Measurements from ENCODE around the gene GRIK1. TPM values are rescaled to one million over a fixed set of nuclear protein-coding genes. Genes with fewer than 3 reads are reported as not detected.

Gene GRIK1
- total RNA-seq, 4 donors from 2014 or later: 1.2 to 7.4 (median 1.3) TPM; not detected in 1

DNA sequence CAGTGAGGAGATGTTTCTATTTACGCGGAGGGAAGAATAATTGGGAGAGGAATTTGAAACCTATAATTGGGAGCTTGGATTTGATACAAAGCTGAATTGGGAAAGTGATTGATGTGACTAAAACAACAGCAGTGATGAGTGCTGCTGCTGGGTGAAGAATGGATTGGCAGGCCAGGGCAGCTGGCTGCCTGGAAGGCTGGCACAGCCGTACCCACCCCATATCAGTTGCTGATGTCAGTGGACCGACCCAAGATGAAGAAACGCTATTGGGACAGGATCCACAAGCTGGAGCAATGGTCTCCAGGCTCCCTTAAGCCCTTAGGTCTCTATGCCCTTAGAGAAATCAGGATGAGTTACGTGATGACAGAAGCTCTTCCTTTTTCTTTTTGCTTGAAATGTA is 47.4 kb downstream of the GRIK1 start:
- DNase-seq: no peak
- Histone ChIP-seq H3K27ac (no peak overlapping the region), H3K4me3 (no peak overlapping the region), H3K9me3 (no peaks in the 10 kb centered on the region), H3K27me3 (no peaks in the 10 kb centered on the region), H3K36me3 (no peaks in the 10 kb centered on the region), H3K4me1 (no peaks in the 10 kb centered on the region)
- TF ChIP-seq, protein P1, sequence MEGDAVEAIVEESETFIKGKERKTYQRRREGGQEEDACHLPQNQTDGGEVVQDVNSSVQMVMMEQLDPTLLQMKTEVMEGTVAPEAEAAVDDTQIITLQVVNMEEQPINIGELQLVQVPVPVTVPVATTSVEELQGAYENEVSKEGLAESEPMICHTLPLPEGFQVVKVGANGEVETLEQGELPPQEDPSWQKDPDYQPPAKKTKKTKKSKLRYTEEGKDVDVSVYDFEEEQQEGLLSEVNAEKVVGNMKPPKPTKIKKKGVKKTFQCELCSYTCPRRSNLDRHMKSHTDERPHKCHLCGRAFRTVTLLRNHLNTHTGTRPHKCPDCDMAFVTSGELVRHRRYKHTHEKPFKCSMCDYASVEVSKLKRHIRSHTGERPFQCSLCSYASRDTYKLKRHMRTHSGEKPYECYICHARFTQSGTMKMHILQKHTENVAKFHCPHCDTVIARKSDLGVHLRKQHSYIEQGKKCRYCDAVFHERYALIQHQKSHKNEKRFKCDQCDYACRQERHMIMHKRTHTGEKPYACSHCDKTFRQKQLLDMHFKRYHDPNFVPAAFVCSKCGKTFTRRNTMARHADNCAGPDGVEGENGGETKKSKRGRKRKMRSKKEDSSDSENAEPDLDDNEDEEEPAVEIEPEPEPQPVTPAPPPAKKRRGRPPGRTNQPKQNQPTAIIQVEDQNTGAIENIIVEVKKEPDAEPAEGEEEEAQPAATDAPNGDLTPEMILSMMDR (IDR thresholded peaks at IDR 0.05): no peak
- no peak for TF ChIP-seq POLR2A (IDR thresholded peaks at IDR 0.05)

DNA sequence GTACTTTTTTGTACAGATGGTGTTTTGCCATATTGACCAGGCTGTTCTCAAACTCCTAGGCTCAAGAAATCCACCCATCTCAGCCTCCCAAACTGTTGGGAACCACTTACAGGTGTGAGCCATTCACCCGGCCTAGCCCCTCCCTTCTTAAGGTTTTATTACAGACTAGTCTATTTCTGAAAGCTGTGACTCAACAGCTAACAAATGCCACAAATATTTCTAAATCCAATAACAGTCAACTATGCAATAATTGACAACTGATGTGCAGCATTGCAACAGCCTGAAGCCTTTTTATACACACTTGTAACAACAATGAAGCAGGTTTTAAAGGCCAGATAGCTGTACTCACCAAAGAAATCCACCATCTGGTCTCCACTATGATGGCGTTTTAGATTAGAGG is 51.4 kb downstream of the GRIK1 start:
- no peaks in the 10 kb centered on the region for H3K36me3 ChIP-seq
- no peaks in the 10 kb centered on the region for H3K4me1 ChIP-seq
- H3K4me3 ChIP-seq: no peak overlapping the region
- H3K27me3 ChIP-seq: no peaks in the 10 kb centered on the region
- DNase-seq: no peak
- no peaks in the 10 kb centered on the region for H3K9me3 ChIP-seq
- no peak overlapping the region for H3K27ac ChIP-seq
- TF ChIP-seq, protein P1 (IDR thresholded peaks at IDR 0.05): no peak
- no peak for TF ChIP-seq POLR2A (IDR thresholded peaks at IDR 0.05)

DNA sequence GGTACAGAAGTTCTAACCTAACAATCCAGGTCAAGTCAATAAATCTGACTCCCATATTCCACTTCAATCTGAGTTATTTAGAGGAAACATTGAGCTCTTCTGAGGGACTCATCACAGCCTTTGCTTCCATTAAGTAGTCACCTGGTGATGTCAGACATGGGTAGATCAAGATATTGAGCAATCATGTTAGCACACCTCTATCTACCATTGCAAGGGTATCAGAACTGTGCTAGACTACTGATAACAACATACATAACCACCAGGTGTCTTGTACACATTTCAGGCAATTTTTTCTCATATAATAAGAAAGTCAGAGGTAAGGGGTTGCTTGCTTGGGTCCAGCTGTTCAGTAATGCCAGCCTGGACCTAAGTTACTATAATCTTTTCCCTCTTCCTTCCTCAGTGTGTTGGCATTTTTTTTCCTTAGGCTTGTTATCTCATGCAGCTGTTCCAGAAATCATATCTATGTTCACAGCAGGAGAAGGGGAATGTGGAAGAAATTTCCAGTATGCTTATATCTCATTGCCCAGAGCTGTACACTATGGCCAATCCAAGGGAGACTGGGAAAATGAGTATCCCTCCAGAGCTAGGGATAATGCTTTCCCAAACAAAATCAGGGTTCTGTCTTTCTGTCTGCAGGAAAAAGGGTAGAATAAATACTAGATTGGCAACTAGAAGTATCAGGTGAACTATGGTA is 52.3 kb downstream of the GRIK1 start:
- H3K27me3 ChIP-seq: no peaks in the 10 kb centered on the region
- H3K4me3 ChIP-seq: no peak overlapping the region
- H3K9me3 ChIP-seq: no peaks in the 10 kb centered on the region
- no peaks in the 10 kb centered on the region for H3K4me1 ChIP-seq
- H3K27ac ChIP-seq: no peak overlapping the region
- TF ChIP-seq, protein P1 (IDR thresholded peaks at IDR 0.05): no peak
- no peak for TF ChIP-seq POLR2A (IDR thresholded peaks at IDR 0.05)
- no peak for DNase-seq
- no peaks in the 10 kb centered on the region for H3K36me3 ChIP-seq

DNA sequence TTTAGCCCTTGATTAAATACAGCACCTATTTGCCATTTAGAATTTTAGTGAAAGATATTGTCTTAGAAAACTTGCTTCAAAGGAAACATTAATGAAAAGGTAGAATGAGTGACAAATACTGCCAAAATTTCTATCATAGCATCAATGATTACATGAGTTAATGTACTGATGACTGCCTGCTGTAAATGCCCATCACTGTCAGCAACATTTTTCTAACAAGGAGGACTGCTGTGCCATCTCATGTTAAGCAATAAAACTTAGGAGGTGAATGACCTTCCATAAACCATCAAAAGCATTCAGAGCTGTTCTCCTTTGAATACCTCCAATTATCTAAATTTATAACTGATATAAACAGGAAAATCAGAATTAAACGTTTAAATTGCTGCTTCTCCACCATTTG is 54.3 kb downstream of the GRIK1 start:
- no peak for TF ChIP-seq POLR2A (IDR thresholded peaks at IDR 0.05)
- TF ChIP-seq, protein P1 (IDR thresholded peaks at IDR 0.05): no peak
- no peak for DNase-seq
- Histone ChIP-seq H3K4me1 (no peaks in the 10 kb centered on the region), H3K27ac (no peak overlapping the region), H3K36me3 (no peaks in the 10 kb centered on the region), H3K4me3 (no peak overlapping the region), H3K9me3 (no peaks in the 10 kb centered on the region), H3K27me3 (no peaks in the 10 kb centered on the region)

DNA sequence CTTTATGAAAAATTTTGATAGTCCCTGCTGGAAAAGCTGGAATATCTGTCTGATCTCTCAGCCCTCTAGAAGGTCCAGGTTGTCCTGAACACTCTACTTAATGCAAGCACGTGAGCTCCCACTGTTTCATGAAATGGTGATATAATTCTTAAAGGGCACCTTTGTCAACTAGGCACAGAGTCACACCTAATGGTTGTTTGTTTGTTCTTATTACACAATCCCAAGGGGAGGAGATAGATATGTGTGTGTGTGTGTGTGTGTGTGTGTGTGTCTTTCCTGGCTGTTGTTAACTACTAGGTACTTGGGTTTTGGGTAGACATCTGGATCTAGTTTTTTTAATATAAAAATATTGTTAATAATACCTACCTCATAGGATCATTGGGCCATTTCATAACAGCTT is 63.9 kb downstream of the GRIK1 start:
- H3K4me3 ChIP-seq: no peak overlapping the region
- H3K4me1 ChIP-seq: no peaks in the 10 kb centered on the region
- no peaks in the 10 kb centered on the region for H3K9me3 ChIP-seq
- no peaks in the 10 kb centered on the region for H3K27me3 ChIP-seq
- no peak overlapping the region for H3K27ac ChIP-seq
- TF ChIP-seq, protein P1 (IDR thresholded peaks at IDR 0.05): no peak
- no peak for TF ChIP-seq POLR2A (IDR thresholded peaks at IDR 0.05)
- no peaks in the 10 kb centered on the region for H3K36me3 ChIP-seq
- DNase-seq: no peak

Data from Peyer's patch (tissue), 4 donors.